Osteocyte (in vitro differentiated cells): Measurements from ENCODE around the gene CCDC73. TPM values are rescaled to one million over a fixed set of nuclear protein-coding genes. Genes with fewer than 3 reads are reported as not detected.

ENCODE experiments used
- DNase-seq: peaks from one replicate; pipeline ENCODE4 v3.0.0; 2021; ENCODE audit warnings: mixed read lengths; ENCODE audit not compliant: unreplicated experiment; ENCODE audit errors: extremely low spot score
- H3K27ac Mint-ChIP-seq: one replicate; pipeline ENCODE4 v1.8.0; 2021; ENCODE audit warnings: mild to moderate bottlenecking, mixed read lengths; ENCODE audit not compliant: unreplicated experiment
- H3K27me3 Mint-ChIP-seq: one replicate; pipeline ENCODE4 v1.8.0; 2021; ENCODE audit warnings: mixed read lengths; ENCODE audit not compliant: unreplicated experiment
- H3K36me3 Mint-ChIP-seq: one replicate; pipeline ENCODE4 v1.8.0; 2021; ENCODE audit warnings: mixed read lengths; ENCODE audit not compliant: unreplicated experiment
- H3K4me1 Mint-ChIP-seq: one replicate; pipeline ENCODE4 v1.8.0; 2021; ENCODE audit warnings: mixed read lengths; ENCODE audit not compliant: unreplicated experiment
- H3K4me3 Mint-ChIP-seq: one replicate; pipeline ENCODE4 v1.8.0; 2021; ENCODE audit warnings: mild to moderate bottlenecking, moderate library complexity, mixed read lengths; ENCODE audit not compliant: unreplicated experiment
- H3K9me3 Mint-ChIP-seq: one replicate; pipeline ENCODE4 v1.8.0; 2021; ENCODE audit warnings: mixed read lengths; ENCODE audit not compliant: unreplicated experiment
- total RNA-seq: library from RNA; stranded (reverse); gene quantifications from 2 replicates; pipeline ENCODE4 v1.2.1, GENCODE V29; 2021
- TF ChIP-seq, protein P1 (sequence below): fragments of 200-600 bp; sonication (generic); IDR thresholded peaks from 2 replicates; pipeline ENCODE4 v1.5.0; 2021; ENCODE audit warnings: antibody characterized with exemption, mild to moderate bottlenecking, moderate library complexity

CCDC73 gene
- total RNA-seq, 1 donor from 2014 or later: not detected

DNA sequence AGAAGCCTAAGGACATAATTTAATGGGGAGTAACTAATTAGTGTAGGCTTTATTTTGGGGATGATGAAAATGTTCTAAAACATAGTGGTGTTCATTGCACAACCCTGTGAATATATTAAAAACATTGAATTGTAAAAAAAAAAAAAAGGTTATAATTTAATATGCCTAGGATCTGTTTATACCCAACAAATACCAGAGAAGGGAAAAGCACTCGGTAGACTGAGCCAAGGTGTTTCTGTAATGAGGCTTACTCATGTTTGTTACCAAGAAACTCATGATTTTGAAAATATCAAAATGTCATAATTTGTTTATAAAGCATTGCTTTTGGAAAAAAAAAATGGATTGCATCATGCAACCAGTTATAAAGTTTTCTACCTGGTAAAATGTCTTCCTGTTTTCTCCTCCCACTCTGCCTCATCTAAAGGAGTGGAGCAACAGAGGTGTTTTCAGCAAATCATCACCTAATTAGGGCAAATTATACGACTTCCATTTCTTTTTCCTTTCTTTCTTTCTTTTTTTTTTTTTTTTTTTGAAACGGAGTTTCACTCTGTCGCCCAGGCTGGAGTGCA is 225.1 kb downstream of the CCDC73 start:
- DNase-seq: no peak
- TF ChIP-seq, protein P1, sequence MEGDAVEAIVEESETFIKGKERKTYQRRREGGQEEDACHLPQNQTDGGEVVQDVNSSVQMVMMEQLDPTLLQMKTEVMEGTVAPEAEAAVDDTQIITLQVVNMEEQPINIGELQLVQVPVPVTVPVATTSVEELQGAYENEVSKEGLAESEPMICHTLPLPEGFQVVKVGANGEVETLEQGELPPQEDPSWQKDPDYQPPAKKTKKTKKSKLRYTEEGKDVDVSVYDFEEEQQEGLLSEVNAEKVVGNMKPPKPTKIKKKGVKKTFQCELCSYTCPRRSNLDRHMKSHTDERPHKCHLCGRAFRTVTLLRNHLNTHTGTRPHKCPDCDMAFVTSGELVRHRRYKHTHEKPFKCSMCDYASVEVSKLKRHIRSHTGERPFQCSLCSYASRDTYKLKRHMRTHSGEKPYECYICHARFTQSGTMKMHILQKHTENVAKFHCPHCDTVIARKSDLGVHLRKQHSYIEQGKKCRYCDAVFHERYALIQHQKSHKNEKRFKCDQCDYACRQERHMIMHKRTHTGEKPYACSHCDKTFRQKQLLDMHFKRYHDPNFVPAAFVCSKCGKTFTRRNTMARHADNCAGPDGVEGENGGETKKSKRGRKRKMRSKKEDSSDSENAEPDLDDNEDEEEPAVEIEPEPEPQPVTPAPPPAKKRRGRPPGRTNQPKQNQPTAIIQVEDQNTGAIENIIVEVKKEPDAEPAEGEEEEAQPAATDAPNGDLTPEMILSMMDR: no peak
- no peaks in the 10 kb centered on the region for H3K9me3 Mint-ChIP-seq
- peaks cover 27% of the 10 kb centered on the region for H3K27me3 Mint-ChIP-seq
- no peaks in the 10 kb centered on the region for H3K36me3 Mint-ChIP-seq
- H3K4me1 Mint-ChIP-seq: no peaks in the 10 kb centered on the region
- no peak overlapping the region for H3K27ac Mint-ChIP-seq
- no peak overlapping the region for H3K4me3 Mint-ChIP-seq

DNA sequence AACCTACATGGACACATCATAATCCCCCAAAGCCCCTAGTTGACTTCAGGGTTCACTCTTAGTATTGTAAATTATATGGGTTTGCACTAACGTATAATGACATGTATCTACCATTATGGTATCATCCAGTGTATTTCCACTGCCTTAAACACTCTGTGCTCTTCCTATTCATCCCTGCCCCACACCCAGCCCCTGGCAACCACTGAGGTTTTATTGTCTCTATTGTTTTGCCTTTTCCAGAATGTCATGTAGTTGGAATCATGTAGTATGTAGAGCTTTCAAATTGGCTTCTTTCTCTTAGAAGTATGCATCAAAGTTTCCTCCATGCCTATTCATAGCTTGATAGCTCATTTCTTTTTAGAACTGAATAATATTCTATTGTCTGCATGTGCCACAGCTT is 227.3 kb downstream of the CCDC73 start:
- no peaks in the 10 kb centered on the region for H3K9me3 Mint-ChIP-seq
- H3K36me3 Mint-ChIP-seq: no peaks in the 10 kb centered on the region
- H3K4me1 Mint-ChIP-seq: no peaks in the 10 kb centered on the region
- TF ChIP-seq, protein P1: no peak
- no peak for DNase-seq
- H3K27ac Mint-ChIP-seq: no peak overlapping the region
- peaks cover 16% of the 10 kb centered on the region for H3K27me3 Mint-ChIP-seq
- H3K4me3 Mint-ChIP-seq: no peak overlapping the region

DNA sequence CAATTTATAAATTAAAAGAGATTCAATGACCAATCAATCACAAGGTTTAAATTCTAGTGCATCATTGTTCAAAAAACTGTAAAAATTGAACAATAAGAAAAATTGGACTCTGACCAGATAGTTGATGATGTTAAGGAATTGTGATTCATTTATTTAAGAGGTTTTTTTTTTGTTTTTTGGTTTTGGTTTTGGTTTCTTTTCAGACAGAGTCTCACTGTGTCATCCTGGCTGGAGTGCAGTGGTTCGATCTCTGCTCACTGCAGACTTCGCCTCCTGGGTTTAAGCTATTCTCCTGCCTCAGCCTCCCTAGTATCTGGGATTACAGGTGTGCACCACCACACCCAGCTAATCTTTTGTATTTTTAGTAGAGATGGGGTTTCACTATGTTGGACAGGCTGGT is 227.9 kb downstream of the CCDC73 start:
- DNase-seq: no peak
- peaks cover 14% of the 10 kb centered on the region for H3K27me3 Mint-ChIP-seq
- no peak overlapping the region for H3K27ac Mint-ChIP-seq
- H3K9me3 Mint-ChIP-seq: no peaks in the 10 kb centered on the region
- no peaks in the 10 kb centered on the region for H3K4me1 Mint-ChIP-seq
- TF ChIP-seq, protein P1: no peak
- no peaks in the 10 kb centered on the region for H3K36me3 Mint-ChIP-seq
- no peak overlapping the region for H3K4me3 Mint-ChIP-seq

DNA sequence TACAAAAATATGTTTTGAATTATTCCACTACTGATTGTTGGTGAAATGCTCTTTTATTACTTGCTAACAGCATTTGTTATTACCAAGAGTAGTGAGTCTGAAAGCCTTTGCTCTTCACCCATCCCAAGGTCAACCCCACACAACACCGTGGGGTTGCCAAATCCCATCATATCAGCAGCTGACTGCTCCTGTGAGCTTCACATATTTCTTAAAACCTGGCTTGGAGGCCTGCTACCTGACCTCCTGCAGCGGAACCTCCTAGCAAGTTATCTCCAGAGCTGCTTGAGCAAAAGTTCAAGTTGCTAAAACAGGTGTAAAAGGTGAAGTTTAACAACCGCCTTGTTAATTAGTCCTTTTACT is 230.9 kb downstream of the CCDC73 start:
- Mint-ChIP-seq H3K9me3 (no peaks in the 10 kb centered on the region), H3K36me3 (no peaks in the 10 kb centered on the region), H3K27ac (no peak overlapping the region), H3K4me3 (no peak overlapping the region), H3K27me3 (peaks cover 4% of the 10 kb centered on the region), H3K4me1 (no peaks in the 10 kb centered on the region)
- DNase-seq: no peak
- TF ChIP-seq, protein P1: no peak

DNA sequence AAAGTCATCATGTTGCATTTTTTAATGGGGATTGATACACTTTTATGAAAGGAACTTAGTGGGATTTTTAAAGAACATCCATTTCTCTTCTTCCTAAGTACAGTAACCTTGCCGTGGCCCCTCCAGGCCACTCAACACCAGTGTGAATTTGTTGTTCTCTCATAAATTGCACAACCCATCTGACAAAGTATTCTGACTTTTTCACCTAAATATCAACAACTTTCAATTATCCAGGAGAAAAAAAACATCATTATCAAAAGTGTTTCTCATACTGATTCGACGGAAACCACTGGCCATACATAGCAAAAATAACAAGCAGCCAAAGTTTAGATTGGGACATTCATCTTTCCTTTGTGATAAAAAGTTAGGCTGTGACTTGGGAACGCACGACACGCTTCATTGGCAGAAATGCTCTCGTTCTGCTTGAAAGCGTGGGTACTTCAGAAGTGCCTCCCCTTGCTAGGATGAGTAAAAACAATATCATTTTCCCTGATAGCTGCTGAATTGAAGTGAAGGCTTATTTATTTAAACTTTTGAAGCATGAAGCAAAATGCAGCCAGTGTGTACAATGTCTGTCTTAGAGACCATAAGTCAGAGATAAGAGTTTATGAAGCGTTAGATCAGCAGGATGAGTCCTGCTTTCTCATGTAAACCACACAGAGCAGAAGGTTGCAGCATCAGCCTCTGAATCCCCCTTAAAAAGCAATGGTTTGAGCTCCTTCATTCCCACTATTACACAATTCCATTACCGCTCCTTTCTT is 231.4 kb downstream of the CCDC73 start:
- TF ChIP-seq, protein P1: no peak
- no peak overlapping the region for H3K4me3 Mint-ChIP-seq
- no peaks in the 10 kb centered on the region for H3K36me3 Mint-ChIP-seq
- H3K9me3 Mint-ChIP-seq: no peaks in the 10 kb centered on the region
- H3K27ac Mint-ChIP-seq: no peak overlapping the region
- peaks cover 4% of the 10 kb centered on the region for H3K27me3 Mint-ChIP-seq
- H3K4me1 Mint-ChIP-seq: no peaks in the 10 kb centered on the region
- DNase-seq: no peak
